ENCODE results near the gene TXN.

The TXN gene

DNA sequence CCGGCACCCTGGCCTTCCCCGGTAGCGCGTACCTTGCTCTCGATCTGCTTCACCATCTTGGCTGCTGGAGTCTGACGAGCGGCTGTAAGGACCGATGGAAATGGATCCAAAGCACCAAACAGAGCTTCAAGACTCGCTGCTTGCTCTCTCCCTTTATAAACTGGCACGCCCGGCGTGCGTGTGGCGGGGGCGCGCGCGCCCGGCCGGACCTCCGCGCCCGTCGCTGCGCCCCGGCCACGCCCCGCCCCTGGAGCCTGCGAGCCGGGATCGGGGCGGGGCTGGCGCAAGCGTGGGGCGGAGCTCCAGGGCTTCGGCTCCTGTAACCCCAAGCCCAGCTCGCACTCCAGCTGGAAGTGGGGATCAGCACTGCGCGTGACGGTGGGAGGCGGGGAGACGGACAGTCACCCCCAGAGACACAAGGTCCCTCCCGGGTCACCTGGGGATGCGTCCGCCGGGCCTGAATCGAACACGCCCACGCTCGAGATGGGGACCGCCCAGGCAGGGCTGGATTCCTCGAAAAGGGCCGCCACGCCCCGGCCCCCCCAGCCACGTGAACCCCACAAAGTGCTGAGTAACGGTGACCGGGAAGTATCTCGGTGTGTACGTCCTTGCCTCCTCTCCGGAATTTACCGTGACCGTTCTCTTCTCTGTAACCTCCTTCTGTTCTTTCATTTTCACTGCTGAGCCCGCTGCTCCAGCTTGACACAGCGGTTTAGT, at the start of gene TXN:
Gene TXN, minus strand, starts transcription at position 128 of the 717 bp plus-strand sequence. Its CDS starts 72 bp downstream, at position 56.
- peak; percentile 68 for DNase-seq (ENCODE audit: low read depth)

DNA sequence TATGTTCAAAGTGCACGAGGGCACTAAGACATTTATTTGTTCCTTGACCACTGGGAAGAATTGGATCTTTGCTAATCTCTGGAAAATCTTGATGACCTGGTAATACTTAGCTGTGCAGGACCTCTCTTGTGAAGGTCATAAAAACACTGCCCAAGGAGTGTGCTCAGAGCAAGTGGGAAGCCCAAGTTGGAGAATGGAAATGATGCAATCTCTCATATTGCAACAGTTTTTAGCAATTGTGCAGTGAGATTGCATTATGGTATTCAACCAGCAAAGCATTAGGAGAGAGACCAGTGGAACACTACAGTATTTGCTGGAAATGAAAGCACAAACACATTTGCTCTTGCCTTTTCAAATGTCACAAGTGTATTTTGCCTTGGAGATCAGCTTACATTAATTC, 46.8 kb upstream of the TXN start:
- no peak for DNase-seq (ENCODE audit: low read depth)

DNA sequence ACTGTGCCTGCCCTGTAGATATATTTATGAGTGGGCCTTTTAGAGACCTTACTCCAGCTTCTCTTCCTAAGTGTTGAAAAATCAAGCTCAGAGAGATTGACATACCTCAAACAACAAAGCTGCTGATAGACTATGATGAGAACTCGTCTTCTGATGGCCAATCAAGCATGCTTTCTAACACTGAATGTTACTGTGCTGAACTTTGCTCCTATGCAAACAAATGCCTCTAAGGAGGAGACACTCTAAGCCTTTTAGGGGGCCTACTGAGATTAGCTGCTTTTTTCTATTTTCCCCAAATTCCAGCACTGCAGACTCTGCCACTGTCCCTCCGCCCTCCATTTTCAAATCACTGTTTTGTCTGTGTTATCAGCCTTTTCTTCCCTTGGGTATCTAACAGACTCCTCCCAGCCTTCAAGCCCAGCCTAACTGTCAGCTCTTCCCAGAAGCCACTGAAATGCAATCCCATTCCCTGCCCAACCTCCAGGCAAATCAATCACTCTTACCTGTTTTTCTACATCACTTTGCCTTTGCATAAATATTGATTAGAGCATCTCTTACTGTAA, 41.8 kb upstream of the TXN start:
- DNase-seq (ENCODE audit: low read depth) = no peak

- DNase-seq (ENCODE audit: low read depth) = no peak
Observed at GRCh38 chr9:110293248-110293647, 36.9 kb upstream of the TXN start.

DNA sequence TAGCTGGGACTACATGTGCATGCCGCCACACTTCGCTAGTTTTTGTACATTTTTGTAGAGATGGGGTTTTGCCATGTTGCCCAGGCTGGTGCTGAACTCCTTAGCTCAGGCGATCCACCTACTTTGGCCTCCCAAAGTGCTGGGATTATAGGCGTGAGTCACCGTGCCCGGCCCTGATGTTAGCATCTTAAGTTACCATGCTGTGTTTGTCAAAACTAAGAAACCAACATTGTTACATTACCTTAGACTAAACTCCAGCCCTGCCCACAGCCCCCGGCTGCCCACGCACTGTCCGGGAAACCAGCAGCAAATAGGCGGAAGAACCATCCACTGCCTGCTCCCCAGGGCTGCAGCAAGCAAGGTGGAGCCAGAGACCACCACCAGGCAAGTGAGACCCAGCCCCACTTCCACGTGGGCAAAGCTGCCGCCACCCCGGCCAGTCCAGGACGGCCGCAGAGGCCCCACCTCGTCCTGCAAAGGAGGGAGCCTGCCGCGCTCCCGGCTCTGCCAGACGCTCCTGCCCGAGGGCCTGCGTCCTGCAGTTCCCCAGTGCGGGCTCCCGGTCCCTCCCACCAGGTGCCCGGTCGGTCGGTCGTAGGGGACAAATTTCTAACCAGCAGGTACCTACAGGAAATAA, 35.7 kb upstream of the TXN start:
- DNase-seq (ENCODE audit: low read depth) = no peak

DNA sequence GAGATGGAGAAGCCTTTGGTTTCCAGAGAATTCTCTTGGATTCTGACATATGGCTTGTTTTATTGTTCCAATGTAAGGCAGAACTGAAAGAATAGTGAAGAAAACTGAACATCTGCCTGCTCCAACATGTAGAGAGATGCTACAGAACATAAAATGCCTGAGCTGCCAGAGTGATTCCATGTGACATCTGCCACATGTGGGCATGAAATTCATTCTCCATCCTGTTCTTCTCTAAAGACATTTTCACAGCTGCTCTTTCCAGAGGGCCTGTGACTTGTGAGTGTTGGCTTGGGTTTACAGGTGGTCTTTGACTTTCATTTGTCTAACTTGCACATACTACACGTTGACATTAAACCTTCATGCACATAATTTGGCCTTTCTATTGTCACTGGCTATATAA, 33.7 kb upstream of the TXN start:
- DNase-seq (ENCODE audit: low read depth) = no peak

- DNase-seq (ENCODE audit: low read depth) = no peak
Observed at GRCh38 chr9:110288503-110288902, 32.2 kb upstream of the TXN start.

- no peak for DNase-seq (ENCODE audit: low read depth)
Observed at GRCh38 chr9:110287289-110287680, 31.0 kb upstream of the TXN start.

DNA sequence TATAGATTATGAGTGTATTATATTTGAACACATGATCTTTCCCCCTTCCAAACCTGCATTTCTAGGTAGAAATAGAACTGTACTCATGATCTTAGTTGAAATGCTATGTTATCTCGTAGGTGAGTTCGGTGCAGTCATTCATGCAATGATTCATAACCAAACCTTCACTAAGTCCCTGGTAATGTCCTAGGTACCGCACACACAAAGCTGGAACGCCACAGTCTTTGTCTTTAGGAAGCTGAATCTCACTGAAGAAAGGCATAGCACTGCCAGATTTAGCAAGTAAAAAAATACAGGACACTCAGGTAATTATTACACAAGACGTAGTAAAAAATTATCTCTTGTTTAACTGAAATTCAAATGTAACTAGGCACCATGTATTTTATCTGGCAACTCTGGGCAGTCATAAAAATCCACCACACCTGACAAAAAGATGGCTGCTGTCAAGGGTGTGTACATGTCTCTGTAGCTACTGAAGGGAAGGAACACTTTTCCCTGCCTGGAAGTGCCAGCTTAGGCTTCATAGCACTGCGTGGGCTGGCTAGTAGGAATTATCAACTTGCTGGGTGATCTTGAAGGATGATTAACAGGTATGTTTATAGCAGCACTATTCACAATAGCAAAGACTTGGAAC, 28.0 kb upstream of the TXN start:
- DNase-seq (ENCODE audit: low read depth) = no peak

- no peak for DNase-seq (ENCODE audit: low read depth)
Observed at GRCh38 chr9:110283751-110284150, 27.4 kb upstream of the TXN start.

DNA sequence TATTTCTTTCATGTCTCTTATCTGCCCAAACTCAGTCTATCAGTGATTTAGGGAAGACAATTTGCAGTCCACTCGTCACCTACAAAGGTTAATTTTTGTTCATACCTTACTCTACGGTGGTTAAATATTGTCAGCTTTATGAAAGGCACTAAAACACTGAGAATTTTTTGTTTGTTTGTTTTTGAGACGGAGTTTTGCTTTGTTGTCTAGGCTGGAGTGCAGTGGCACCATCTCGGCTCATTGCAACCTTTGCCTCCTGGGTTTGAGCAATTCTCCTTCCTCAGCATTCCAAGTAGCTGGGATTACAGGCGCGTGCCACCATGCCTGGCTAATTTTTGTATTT, 26.4 kb upstream of the TXN start:
- DNase-seq (ENCODE audit: low read depth) = no peak

DNA sequence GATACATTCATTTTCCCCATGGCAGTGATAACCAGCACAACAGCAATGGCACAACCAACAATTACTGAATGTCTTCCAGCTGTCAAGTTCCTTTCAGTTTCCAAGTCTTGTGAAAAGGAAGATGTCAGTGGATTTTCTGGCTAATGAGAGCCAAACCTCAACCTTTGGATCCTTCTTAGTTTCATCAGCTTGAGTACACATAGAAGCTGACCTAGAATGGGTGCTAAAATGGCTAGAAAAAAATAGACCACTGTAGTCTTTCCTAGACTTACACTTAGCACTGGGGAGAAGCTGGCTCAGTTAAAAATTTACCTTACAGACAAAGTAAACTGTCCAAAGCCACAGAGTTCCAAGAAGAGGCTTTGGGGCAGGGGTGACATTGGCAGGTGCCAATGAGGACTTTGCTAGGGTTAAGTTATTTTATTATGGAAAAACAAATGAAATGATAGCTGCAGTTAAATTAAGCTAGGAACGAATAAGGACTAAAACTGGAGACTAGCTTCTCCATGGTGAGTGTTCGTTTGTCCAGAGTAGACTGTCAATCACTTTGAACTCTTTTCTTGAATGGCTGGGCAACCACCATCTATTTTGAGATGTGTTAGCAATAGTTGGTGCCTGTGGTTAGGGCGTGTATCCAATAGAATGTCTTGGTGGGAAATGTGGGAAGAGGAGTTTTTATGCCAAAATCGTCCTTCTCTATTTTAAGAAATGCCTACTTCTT, 25.9 kb upstream of the TXN start:
- no peak for DNase-seq (ENCODE audit: low read depth)

DNA sequence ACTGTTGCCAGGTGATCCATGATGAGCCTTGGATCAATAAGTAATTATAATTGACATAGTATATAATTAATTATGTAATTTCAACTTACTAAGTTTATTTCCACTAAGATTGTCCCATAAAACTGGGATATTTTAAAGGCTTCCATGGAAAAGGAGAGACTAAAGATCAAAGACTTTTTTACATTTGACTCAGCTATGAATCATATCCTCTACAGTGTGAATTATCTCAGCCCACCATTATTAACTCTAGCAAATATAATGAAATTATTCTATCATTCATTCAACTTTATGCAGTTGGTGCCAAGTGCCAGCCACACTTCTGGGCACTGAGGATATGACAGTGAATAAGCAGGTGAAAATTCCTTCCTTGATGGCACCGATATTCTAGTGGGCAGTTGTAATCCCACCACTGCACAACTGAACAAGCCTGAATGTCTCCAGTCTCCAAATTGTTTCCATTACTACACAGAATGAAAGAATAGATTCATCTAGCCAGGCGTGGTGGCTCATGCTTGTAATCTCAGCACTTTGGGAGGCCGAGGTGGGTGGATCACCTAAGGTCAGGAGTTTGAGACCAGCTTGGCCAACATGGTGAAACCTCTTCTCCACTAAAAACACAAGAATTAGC, 21.9 kb upstream of the TXN start:
- DNase-seq (ENCODE audit: low read depth) = no peak

DNA sequence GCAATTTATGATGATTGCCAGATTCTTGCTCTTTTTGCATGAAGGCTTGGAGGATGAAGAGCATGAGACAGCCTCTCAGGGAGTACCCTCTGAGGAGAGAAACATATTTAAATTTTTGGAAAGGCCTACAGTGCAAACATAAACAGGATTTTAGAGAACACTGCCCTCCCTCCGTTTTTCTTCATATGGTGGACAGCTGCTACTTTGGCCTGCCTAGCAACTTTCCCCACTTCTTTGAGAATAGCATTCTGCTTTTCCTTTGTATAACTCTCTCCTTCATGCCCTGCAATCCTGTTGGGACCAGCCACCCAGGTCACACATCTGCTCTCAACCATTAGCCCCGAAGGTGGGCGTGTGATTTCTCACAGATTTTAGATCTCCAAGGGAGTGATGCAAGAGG, 20.5 kb upstream of the TXN start:
- DNase-seq (ENCODE audit: low read depth) = no peak

GRCh38 chr9:110270211-110270995, 14.1 kb upstream of the TXN start:
- no peak for DNase-seq (ENCODE audit: low read depth)

GRCh38 chr9:110266795-110267194, 10.5 kb upstream of the TXN start:
- no peak for DNase-seq (ENCODE audit: low read depth)

GRCh38 chr9:110261632-110262031, 5.3 kb upstream of the TXN start:
- DNase-seq (ENCODE audit: low read depth) = no peak

DNA sequence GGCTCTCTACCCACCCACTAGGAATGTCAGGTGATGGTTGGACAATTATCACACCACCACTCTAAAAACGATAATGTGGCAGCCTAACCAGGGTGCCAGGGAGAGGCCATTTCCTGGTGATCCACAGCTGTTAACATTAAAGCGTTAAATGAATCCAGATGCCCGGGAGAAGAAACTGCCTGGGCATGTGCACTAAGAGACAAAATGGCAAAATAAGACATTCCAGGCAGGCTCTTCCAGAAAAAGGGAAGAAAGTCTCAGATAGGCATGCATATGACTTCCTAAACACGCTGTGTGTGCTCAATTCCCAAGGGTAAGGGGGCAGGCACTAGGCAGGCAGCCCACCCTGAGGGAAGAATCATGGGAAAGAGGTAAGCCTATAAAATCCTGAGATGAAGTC, 4.6 kb upstream of the TXN start:
- DNase-seq (ENCODE audit: low read depth) = no peak

DNA sequence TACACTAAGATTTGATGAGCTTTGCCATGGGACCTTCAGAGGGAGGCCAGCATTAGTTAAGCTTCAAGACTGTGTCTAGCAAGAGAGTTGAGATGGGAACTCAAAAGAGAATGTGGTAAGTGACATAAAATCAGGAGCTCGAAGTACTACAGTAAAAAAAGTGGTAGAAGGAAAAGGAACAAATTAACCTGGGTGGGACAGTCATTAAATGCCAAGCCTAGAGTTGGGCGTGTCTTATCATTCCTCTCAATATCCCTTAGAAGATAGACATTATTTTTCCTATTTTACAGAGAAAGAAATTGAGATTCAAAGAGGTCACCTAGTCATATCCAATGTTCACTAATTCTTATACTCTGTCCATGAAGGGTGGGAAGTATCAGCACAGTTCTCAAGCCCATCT, 3.3 kb upstream of the TXN start:
- no peak for DNase-seq (ENCODE audit: low read depth)

GRCh38 chr9:110258690-110259091, 2.4 kb upstream of the TXN start:
- DNase-seq (ENCODE audit: low read depth) = no peak

DNA sequence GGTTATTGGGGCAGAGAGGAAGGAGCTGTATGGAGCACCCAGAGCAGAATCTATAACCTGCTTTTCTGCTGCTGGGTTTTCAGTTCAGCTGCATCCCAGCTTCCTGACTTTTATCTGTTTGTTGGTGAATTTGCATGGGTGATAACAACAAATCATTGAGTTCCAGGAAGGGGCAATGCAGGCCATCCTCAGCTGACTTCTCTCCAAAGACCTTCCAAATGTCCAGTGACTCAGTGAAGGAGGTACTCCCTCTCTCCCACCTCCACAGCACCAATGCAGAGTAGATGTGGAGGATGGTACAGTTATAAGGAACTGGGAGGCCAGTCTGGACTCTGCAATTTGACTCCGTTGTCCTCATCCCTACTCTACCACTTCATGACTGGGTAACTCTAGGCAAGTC, 1.6 kb upstream of the TXN start:
- no peak for DNase-seq (ENCODE audit: low read depth)

Measured in activated T-helper 1 cell treated with Interleukin-2 at 50 U/mL for 16 hours (primary cell).